OCI-LY7 (cell line): ENCODE data around the gene GULP1.

Experiments
- CTCF ChIP-seq: fragments of 200-600 bp; sonication (generic); conservative IDR thresholded peaks from 2 replicates; pipeline ENCODE4 v1.5.1; 2014; ENCODE audit warnings: mild to moderate bottlenecking, antibody characterized with exemption, low read length, moderate library complexity, mixed read lengths
- EZH2phosphoT487 ChIP-seq: fragments of 200-600 bp; sonication (generic); IDR thresholded peaks from 2 replicates; pipeline ENCODE4 v1.6.1; 2018; ENCODE audit warnings: low read depth, borderline replicate concordance, mild to moderate bottlenecking, mixed run types, antibody characterized with exemption, low read length, moderate library complexity, mixed read lengths

- TF ChIP-seq CTCF, result no peak
- TF ChIP-seq EZH2phosphoT487, result no peak
Measured at GRCh38 chr2:188434018-188434417, 142.3 kb downstream of the GULP1 start.
